Activated T-cell treated with anti-CD3 and anti-CD28 coated beads for 24 hours (primary cell): ENCODE data around the gene IGFALS.
"Not testable (repeated sequence)": the region's sequence is repeated elsewhere in the genome, so short reads cannot be mapped to it uniquely, and the experiment has no call there.

Source experiments
- DNase-seq: peaks from one replicate; pipeline ENCODE4 v3.0.0-alpha.2; 2020; ENCODE audit warnings: low read depth

Gene IGFALS

GRCh38 chr16:1818204-1818872 lies 24.8 kb upstream of the IGFALS start:
- no peak for DNase-seq

- DNase-seq = no peak
Measured at GRCh38 chr16:1817716-1818115, 24.2 kb upstream of the IGFALS start.

- DNase-seq = no peak
Measured at GRCh38 chr16:1817276-1817589, 23.7 kb upstream of the IGFALS start.

- no peak for DNase-seq
Measured at GRCh38 chr16:1816396-1817275, 23.1 kb upstream of the IGFALS start.

- no peak for DNase-seq
Measured at GRCh38 chr16:1815461-1815860, 22.0 kb upstream of the IGFALS start.

- peak; percentile 30 for DNase-seq
Measured at GRCh38 chr16:1812732-1813163, 19.2 kb upstream of the IGFALS start.

GRCh38 chr16:1810536-1810935 lies 17.0 kb upstream of the IGFALS start:
- DNase-seq = no peak

- no peak for DNase-seq
Measured at GRCh38 chr16:1810106-1810505, 16.6 kb upstream of the IGFALS start.

GRCh38 chr16:1809281-1809801 lies 15.8 kb upstream of the IGFALS start:
- DNase-seq = no peak

- DNase-seq = no peak
Measured at GRCh38 chr16:1808691-1809090, 15.2 kb upstream of the IGFALS start.

- DNase-seq = no peak
Measured at GRCh38 chr16:1807626-1808025, 14.1 kb upstream of the IGFALS start.

GRCh38 chr16:1800701-1801100 lies 7.2 kb upstream of the IGFALS start:
- DNase-seq = no peak

GRCh38 chr16:1799263-1799662 lies 5.8 kb upstream of the IGFALS start:
- DNase-seq = not testable (repeated sequence)

GRCh38 chr16:1794908-1795666 lies 1.6 kb upstream of the IGFALS start:
- no peak for DNase-seq

- DNase-seq = no peak
Measured at GRCh38 chr16:1794221-1794871, 841 bp upstream of the IGFALS start.

GRCh38 chr16:1792836-1793577 lies 498 bp downstream of the IGFALS start:
- DNase-seq = no peak

GRCh38 chr16:1791943-1792812 lies 1.3 kb downstream of the IGFALS start:
- DNase-seq = no peak

- no peak for DNase-seq
Measured at GRCh38 chr16:1791256-1791942, 2.1 kb downstream of the IGFALS start.

GRCh38 chr16:1790611-1791255 lies 2.8 kb downstream of the IGFALS start:
- DNase-seq = no peak
